ENCODE results near the gene FMOD.

FMOD gene

GRCh38 chr1:203346060-203346768 is 4.7 kb downstream of the FMOD start:
- TF ChIP-seq TAF1 (IDR thresholded peaks at IDR 0.05; ENCODE audit: borderline replicate concordance, insufficient read depth, low read length), result no peak
- TF ChIP-seq POLR2AphosphoS5 (IDR thresholded peaks at IDR 0.05; ENCODE audit: low read depth, low read length), result no peak
- TF ChIP-seq SIN3A (IDR thresholded peaks at IDR 0.05; ENCODE audit: borderline replicate concordance, insufficient read depth, low read length), result no peak
- no peak for TF ChIP-seq FOXP2 (optimal IDR thresholded peaks at IDR 0.05; ENCODE audit: borderline replicate concordance, extremely low read depth, extremely low read length, insufficient read depth)
- no peak for TF ChIP-seq REST (IDR thresholded peaks at IDR 0.05; ENCODE audit: insufficient read depth in 1 of 2, low read depth in 2 of 2, low read length in 2 of 2)

DNA sequence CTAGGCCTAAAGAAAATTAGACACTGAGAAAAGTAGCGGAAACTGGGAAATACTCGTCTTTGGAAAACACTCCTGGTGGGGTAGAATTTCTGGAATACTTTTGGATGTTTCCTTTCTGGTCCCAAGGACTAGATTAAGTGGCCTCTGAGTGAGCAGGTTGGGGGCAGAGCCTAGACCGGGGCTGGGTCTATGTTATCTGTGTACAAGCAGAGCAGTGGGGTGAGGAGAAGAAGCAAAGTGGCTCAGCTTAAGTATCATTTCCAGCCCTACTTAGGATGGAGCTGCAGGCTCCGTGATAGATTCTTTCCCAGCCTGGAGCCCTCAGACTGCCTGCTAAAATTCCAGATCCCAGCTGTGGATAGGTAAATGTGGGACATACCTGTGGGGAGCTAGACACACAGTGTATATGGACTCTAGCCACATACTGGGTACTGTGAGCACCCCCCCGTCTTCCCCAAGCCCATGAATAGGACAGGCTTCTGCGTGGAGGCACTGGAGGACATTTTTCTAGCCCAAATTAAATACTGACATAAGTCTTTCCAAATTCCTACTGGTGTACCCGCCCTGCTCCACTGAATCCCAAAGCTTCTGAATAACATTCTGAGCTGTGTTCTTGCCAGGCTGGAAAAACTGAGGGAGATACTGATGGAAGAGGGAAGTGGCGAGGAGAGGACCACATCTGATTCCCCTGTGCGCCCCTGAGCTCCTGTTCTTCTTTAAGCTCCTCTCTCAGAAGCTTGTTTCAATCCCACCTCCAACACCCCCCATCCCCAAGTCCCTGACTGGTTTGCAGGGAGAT is 6.8 kb downstream of the FMOD start:
- TF ChIP-seq POLR2AphosphoS5 (IDR thresholded peaks at IDR 0.05; ENCODE audit: low read depth, low read length) (no peak), FOXP2 (optimal IDR thresholded peaks at IDR 0.05; ENCODE audit: borderline replicate concordance, extremely low read depth, extremely low read length, insufficient read depth) (no peak), SIN3A (IDR thresholded peaks at IDR 0.05; ENCODE audit: borderline replicate concordance, insufficient read depth, low read length) (no peak), TAF1 (IDR thresholded peaks at IDR 0.05; ENCODE audit: borderline replicate concordance, insufficient read depth, low read length) (no peak), REST (IDR thresholded peaks at IDR 0.05; ENCODE audit: insufficient read depth in 1 of 2, low read depth in 2 of 2, low read length in 2 of 2) (no peak)

DNA sequence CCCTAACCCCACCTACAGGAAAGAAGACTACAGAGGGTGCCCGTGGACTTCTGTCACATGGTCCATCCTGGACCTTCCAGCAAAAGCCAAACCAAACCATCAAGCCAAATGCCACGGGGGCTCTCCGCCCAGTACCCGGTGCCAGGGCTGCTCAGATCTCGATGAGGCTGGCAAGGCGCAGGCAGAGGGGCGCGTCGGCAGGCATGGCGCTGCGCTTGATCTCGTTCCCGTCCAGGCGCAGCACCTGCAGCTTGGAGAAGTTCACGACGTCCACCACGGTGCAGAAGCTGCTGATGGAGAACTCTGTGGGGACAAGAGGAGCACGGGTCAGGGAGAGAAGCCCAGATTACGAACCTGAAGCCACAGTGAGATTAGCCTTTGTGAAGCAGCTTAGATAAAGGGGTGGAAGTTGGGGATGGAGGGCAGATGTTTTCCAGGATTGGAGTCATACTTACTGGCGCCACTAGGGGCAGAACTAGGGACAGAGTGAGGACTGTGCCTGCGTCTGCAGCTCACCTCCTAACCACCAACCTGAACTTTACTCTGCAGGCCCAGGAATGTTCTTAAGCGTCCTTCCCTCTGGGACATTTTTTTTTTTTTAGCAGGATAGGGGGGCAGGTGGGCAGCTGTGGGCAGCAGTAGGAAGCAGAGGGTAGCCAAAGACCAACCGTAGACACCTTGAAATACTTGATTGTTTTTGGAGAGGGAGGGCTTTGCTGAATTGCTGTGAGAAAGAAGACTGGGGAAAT is 8.6 kb downstream of the FMOD start:
- TF ChIP-seq SIN3A (IDR thresholded peaks at IDR 0.05; ENCODE audit: borderline replicate concordance, insufficient read depth, low read length), result no peak
- no peak for TF ChIP-seq FOXP2 (optimal IDR thresholded peaks at IDR 0.05; ENCODE audit: borderline replicate concordance, extremely low read depth, extremely low read length, insufficient read depth)
- TF ChIP-seq REST (IDR thresholded peaks at IDR 0.05; ENCODE audit: insufficient read depth in 1 of 2, low read depth in 2 of 2, low read length in 2 of 2), result no peak
- TF ChIP-seq POLR2AphosphoS5 (IDR thresholded peaks at IDR 0.05; ENCODE audit: low read depth, low read length), result no peak
- no peak for TF ChIP-seq TAF1 (IDR thresholded peaks at IDR 0.05; ENCODE audit: borderline replicate concordance, insufficient read depth, low read length)

- no peak for TF ChIP-seq TAF1 (IDR thresholded peaks at IDR 0.05; ENCODE audit: borderline replicate concordance, insufficient read depth, low read length)
- TF ChIP-seq FOXP2 (optimal IDR thresholded peaks at IDR 0.05; ENCODE audit: borderline replicate concordance, extremely low read depth, extremely low read length, insufficient read depth), result no peak
- TF ChIP-seq SIN3A (IDR thresholded peaks at IDR 0.05; ENCODE audit: borderline replicate concordance, insufficient read depth, low read length), result no peak
- no peak for TF ChIP-seq REST (IDR thresholded peaks at IDR 0.05; ENCODE audit: insufficient read depth in 1 of 2, low read depth in 2 of 2, low read length in 2 of 2)
- TF ChIP-seq POLR2AphosphoS5 (IDR thresholded peaks at IDR 0.05; ENCODE audit: low read depth, low read length), result no peak
Measured at GRCh38 chr1:203340112-203340790, 10.7 kb downstream of the FMOD start.
